GM21723 (cell line): ENCODE measurements around the gene CTTN.

Experiments used
- ATAC-seq: cut with Tn5 transposase; IDR thresholded peaks from one replicate; pipeline ENCODE4 v1.9.1; 2021; ENCODE audit warnings: mild to moderate bottlenecking, moderate library complexity; ENCODE audit not compliant: unreplicated experiment

CTTN gene

GRCh38 chr11:70397983-70398833 lies at the start of gene CTTN:
Gene CTTN (plus strand): TSS chr11:70398529. CDS start chr11:70407298, 8,769 bp downstream.
- ATAC-seq = no peak

GRCh38 chr11:70348608-70349007 lies 49.7 kb upstream of the CTTN start:
- ATAC-seq = no peak

GRCh38 chr11:70351646-70352045 lies 46.7 kb upstream of the CTTN start:
- ATAC-seq = no peak

GRCh38 chr11:70352100-70352499 lies 46.2 kb upstream of the CTTN start:
- no peak for ATAC-seq

- no peak for ATAC-seq
These were observed 45.7 kb upstream of the CTTN start for GRCh38 chr11:70352601-70353000.

GRCh38 chr11:70353329-70353728 lies 45.0 kb upstream of the CTTN start:
- no peak for ATAC-seq

- no peak for ATAC-seq
These were observed 44.3 kb upstream of the CTTN start for GRCh38 chr11:70353900-70354568.

- no peak for ATAC-seq
These were observed 43.7 kb upstream of the CTTN start for GRCh38 chr11:70354629-70355028.

GRCh38 chr11:70358753-70359152 lies 39.6 kb upstream of the CTTN start:
- no peak for ATAC-seq

GRCh38 chr11:70359451-70360205 lies 38.7 kb upstream of the CTTN start:
- no peak for ATAC-seq

- ATAC-seq = no peak
These were observed 38.1 kb upstream of the CTTN start for GRCh38 chr11:70360211-70360610.

- no peak for ATAC-seq
These were observed 34.2 kb upstream of the CTTN start for GRCh38 chr11:70364178-70364577.

GRCh38 chr11:70364745-70365543 lies 33.4 kb upstream of the CTTN start:
- no peak for ATAC-seq

- ATAC-seq = no peak
These were observed 32.8 kb upstream of the CTTN start for GRCh38 chr11:70365544-70365927.

GRCh38 chr11:70367071-70367470 lies 31.3 kb upstream of the CTTN start:
- no peak for ATAC-seq

GRCh38 chr11:70368961-70369360 lies 29.4 kb upstream of the CTTN start:
- no peak for ATAC-seq

- ATAC-seq = no peak
These were observed 27.1 kb upstream of the CTTN start for GRCh38 chr11:70371241-70371640.

GRCh38 chr11:70372076-70372475 lies 26.3 kb upstream of the CTTN start:
- no peak for ATAC-seq

GRCh38 chr11:70376621-70377020 lies 21.7 kb upstream of the CTTN start:
- no peak for ATAC-seq

GRCh38 chr11:70377645-70378044 lies 20.7 kb upstream of the CTTN start:
- no peak for ATAC-seq
